Measurements from ENCODE around the gene IGF2.

Gene IGF2

GRCh38 chr11:2168286-2169004 is 29.3 kb upstream of the IGF2 start:
- Histone ChIP-seq H3K9ac (ENCODE audit: low read length) (no peak overlapping the region), H3K27me3 (ENCODE audit: control insufficient read depth, insufficient read depth, low read length) (peaks cover 26% of the 10 kb centered on the region)

GRCh38 chr11:2167141-2168045 is 28.2 kb upstream of the IGF2 start:
- Histone ChIP-seq H3K9me3 (ENCODE audit: control insufficient read depth, low read length) (no peaks in the 10 kb centered on the region), H3K4me1 (ENCODE audit: control insufficient read depth, insufficient read depth, low read length) (peaks cover 4% of the 10 kb centered on the region), H3K36me3 (ENCODE audit: control insufficient read depth, insufficient read depth, low read length) (no peaks in the 10 kb centered on the region), H3K27me3 (ENCODE audit: control insufficient read depth, insufficient read depth, low read length) (peaks cover 26% of the 10 kb centered on the region), H3K9ac (ENCODE audit: low read length) (no peak overlapping the region), H3K4me3 (ENCODE audit: low read length) (no peak overlapping the region)

More at GRCh38 chr11:2168286-2169004, 29.3 kb upstream of the IGF2 start:
- Histone ChIP-seq H3K4me3 (ENCODE audit: low read length) (no peak overlapping the region), H3K36me3 (ENCODE audit: control insufficient read depth, insufficient read depth, low read length) (no peaks in the 10 kb centered on the region), H3K4me1 (ENCODE audit: control insufficient read depth, insufficient read depth, low read length) (peaks cover 4% of the 10 kb centered on the region), H3K9me3 (ENCODE audit: control insufficient read depth, low read length) (no peaks in the 10 kb centered on the region)

DNA sequence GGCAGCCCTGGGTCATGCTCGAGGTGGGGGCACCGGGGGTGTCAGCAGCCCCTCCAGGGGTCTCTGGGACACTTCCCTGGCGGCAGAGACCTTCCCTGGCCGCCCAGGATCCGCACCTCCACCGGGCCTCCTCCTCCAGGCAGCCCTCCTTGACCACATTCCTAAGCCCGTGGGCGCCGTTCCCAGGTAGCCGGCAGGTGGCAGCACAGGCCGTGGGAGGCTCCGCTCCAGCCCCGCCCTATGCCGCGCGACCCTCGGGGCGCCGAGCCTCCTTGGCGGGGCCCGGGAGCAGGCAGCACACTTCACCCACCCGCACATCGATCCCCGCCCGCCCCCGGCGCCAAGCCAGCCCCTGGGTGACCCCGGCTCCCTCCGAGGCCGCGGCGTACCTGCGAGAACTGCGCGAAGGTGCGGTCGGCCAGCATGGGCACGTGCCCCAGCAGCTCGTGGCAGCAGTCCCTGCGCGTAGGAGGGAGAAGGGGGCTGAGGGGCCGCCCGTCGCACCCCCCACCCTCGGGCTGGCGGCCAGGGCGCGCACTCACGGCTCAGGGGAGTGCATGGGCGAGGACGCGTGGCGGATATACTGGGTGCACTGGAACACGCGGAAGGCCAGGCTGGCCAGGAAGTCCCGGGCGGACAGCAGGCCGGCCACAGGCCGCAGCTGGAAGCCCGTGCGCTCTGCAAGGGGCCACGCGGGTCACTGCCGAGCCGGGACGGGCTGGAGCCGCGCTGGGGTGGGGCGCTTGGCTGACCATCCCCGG is 27.1 kb upstream of the IGF2 start:
- no peak overlapping the region for H3K4me3 ChIP-seq (ENCODE audit: low read length)
- no peaks in the 10 kb centered on the region for H3K9me3 ChIP-seq (ENCODE audit: control insufficient read depth, low read length)
- H3K9ac ChIP-seq (ENCODE audit: low read length), result no peak overlapping the region
- H3K27me3 ChIP-seq (ENCODE audit: control insufficient read depth, insufficient read depth, low read length), result peaks cover 26% of the 10 kb centered on the region
- H3K36me3 ChIP-seq (ENCODE audit: control insufficient read depth, insufficient read depth, low read length), result no peaks in the 10 kb centered on the region
- peaks cover 4% of the 10 kb centered on the region for H3K4me1 ChIP-seq (ENCODE audit: control insufficient read depth, insufficient read depth, low read length)

DNA sequence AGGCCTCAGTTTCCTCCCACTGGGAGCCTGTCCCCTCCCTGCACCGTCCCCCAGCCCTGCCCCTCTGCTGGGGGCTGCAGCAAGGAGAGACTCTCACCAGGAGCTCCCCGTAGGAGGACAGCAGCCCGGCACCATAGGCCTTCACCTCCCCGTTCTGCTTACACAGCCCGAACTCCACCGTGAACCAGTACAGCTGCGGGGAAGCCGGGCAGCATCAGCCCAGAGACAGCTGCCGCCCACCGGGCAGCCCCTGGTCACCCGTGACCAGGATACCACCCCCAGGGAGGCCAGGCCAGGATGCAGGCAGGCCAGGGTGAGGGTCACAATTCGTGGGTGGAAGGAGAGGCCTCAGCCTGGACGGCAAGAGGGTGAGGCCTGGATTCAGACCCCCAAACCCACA is 26.4 kb upstream of the IGF2 start:
- Histone ChIP-seq H3K4me1 (ENCODE audit: control insufficient read depth, insufficient read depth, low read length) (peaks cover 4% of the 10 kb centered on the region), H3K27me3 (ENCODE audit: control insufficient read depth, insufficient read depth, low read length) (peaks cover 26% of the 10 kb centered on the region), H3K9ac (ENCODE audit: low read length) (no peak overlapping the region), H3K9me3 (ENCODE audit: control insufficient read depth, low read length) (no peaks in the 10 kb centered on the region), H3K4me3 (ENCODE audit: low read length) (no peak overlapping the region), H3K36me3 (ENCODE audit: control insufficient read depth, insufficient read depth, low read length) (no peaks in the 10 kb centered on the region)

DNA sequence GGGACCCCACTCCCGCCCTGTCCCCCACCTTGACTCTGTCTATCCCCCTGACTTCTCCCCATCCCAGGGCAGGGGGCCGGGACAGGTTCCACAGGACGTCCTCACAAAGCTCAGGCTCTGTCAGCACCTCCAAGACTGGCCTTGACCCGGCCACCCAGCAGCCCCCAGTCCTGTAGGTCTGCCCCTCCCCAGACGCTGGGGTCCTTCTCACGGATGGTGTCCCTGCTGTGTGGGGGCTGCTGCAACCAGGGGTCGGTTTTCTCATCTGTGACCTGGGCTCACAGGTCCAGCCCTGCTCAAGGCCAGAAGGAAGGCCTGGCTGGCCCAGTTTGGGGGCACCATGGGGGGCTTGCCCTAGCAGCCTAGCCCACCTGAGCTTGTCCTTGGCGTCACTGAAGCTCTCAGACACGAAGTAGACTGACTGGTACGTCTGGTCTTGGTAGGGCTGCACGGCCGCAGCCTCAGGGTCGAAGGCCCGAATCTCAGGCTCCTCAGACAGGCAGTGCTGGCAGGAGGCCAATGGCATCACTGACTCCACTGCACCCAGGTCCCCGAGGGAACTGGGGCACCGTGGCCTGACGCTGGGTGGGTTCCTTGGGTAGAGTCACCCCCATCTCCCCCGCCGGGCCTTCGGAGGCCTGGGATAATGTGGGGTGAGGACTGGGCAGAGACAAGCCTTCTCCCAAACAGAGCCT is 25.8 kb upstream of the IGF2 start:
- H3K27me3 ChIP-seq (ENCODE audit: control insufficient read depth, insufficient read depth, low read length), result peaks cover 26% of the 10 kb centered on the region
- H3K4me3 ChIP-seq (ENCODE audit: low read length), result no peak overlapping the region
- H3K9me3 ChIP-seq (ENCODE audit: control insufficient read depth, low read length), result no peaks in the 10 kb centered on the region
- H3K36me3 ChIP-seq (ENCODE audit: control insufficient read depth, insufficient read depth, low read length), result no peaks in the 10 kb centered on the region
- no peak overlapping the region for H3K9ac ChIP-seq (ENCODE audit: low read length)
- peaks cover 4% of the 10 kb centered on the region for H3K4me1 ChIP-seq (ENCODE audit: control insufficient read depth, insufficient read depth, low read length)

DNA sequence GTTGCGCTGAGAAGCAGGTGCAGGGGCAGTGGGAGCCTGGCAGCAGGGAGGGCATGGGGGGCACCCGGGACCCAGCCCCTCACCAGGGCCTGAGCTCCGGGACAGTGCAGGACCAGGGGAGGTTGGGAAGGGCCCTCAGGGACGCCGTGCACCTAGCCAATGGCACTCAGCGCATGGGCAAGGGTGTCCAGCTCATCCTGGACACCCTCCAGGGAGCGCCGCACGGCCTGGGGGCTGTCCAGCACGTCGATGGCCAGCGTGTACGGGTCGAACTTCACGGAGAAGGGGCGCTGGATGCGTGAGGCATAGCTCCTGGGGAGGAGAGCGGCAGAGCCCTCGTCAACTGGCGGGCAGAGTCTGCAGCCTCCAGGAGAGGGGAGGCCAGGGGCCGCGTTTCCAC is 24.9 kb upstream of the IGF2 start:
- Histone ChIP-seq H3K4me1 (ENCODE audit: control insufficient read depth, insufficient read depth, low read length) (peaks cover 4% of the 10 kb centered on the region), H3K9me3 (ENCODE audit: control insufficient read depth, low read length) (no peaks in the 10 kb centered on the region), H3K9ac (ENCODE audit: low read length) (no peak overlapping the region), H3K4me3 (ENCODE audit: low read length) (no peak overlapping the region), H3K27me3 (ENCODE audit: control insufficient read depth, insufficient read depth, low read length) (peaks cover 26% of the 10 kb centered on the region), H3K36me3 (ENCODE audit: control insufficient read depth, insufficient read depth, low read length) (no peaks in the 10 kb centered on the region)

DNA sequence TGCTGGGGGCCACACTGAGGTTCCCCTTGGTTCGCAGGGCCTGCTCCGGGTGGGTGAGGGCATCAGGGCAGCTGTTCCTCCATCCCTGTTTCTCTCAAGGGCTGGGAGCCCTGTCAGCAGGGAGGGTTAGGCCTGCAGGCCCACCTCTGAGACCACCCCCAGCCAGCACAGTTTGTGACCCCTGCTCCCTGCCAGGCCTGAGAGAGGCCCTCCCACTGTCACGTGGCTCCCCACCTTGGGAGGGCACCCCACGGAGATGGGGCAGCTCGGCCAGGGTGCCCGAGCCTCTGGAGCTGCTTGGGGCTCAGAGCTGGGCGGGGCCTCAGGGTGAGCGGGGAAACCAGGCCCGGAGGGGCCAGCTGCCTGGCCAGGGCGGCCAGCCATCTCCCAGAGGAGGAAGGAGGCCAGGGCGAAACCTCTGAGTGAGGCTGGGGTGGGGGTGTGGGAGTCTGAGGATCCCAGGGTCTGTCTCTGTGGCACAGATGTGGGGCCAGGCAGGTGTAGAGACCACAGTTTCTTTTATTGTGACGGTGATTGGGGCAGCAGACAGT is 24.3 kb upstream of the IGF2 start:
- Histone ChIP-seq H3K4me3 (ENCODE audit: low read length) (no peak overlapping the region), H3K27me3 (ENCODE audit: control insufficient read depth, insufficient read depth, low read length) (peaks cover 26% of the 10 kb centered on the region), H3K4me1 (ENCODE audit: control insufficient read depth, insufficient read depth, low read length) (peaks cover 4% of the 10 kb centered on the region), H3K36me3 (ENCODE audit: control insufficient read depth, insufficient read depth, low read length) (no peaks in the 10 kb centered on the region), H3K9ac (ENCODE audit: low read length) (no peak overlapping the region), H3K9me3 (ENCODE audit: control insufficient read depth, low read length) (no peaks in the 10 kb centered on the region)

GRCh38 chr11:2160736-2161259 is 21.6 kb upstream of the IGF2 start, which contains the start of gene INS:
Gene INS (minus strand): TSS chr11:2161209. CDS start chr11:2160971, 238 bp downstream.
- H3K9ac ChIP-seq (ENCODE audit: low read length), result no peak within 1 kb of the TSS
- H3K36me3 ChIP-seq (ENCODE audit: control insufficient read depth, insufficient read depth, low read length), result no peaks in the 10 kb centered on the region
- no peaks in the 10 kb centered on the region for H3K9me3 ChIP-seq (ENCODE audit: control insufficient read depth, low read length)
- H3K27me3 ChIP-seq (ENCODE audit: control insufficient read depth, insufficient read depth, low read length), result peaks cover 20% of the 10 kb centered on the region
- H3K4me3 ChIP-seq (ENCODE audit: low read length), result no peak within 1 kb of the TSS
- H3K4me1 ChIP-seq (ENCODE audit: control insufficient read depth, insufficient read depth, low read length), result no peaks in the 10 kb centered on the region

- Histone ChIP-seq H3K9ac (ENCODE audit: low read length) (no peak overlapping the region), H3K36me3 (ENCODE audit: control insufficient read depth, insufficient read depth, low read length) (no peaks in the 10 kb centered on the region), H3K4me3 (ENCODE audit: low read length) (no peak overlapping the region), H3K4me1 (ENCODE audit: control insufficient read depth, insufficient read depth, low read length) (no peaks in the 10 kb centered on the region), H3K27me3 (ENCODE audit: control insufficient read depth, insufficient read depth, low read length) (peaks cover 15% of the 10 kb centered on the region), H3K9me3 (ENCODE audit: control insufficient read depth, low read length) (no peaks in the 10 kb centered on the region)
Observed at GRCh38 chr11:2159536-2160413, 20.6 kb upstream of the IGF2 start.

DNA sequence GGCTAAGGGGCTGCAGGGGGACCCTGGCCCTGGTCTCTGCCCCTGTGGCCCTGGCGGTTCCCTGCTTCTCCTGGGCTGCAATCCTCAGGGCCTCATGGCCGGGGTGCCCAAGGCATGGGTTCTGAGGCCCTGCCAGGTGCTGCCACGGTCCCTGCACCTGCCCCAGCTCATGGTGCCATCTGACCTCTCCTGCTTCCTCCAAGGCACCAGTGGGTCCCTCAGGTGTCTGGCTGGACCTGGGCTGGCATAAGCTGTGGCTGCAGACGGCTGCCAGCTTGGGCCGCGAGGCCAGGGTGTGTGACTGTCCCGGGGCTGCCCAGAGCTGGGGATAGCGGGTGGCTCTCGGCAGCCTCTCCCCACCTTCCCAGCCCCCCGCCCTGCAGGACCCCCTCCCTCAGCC is 19.8 kb upstream of the IGF2 start:
- Histone ChIP-seq H3K9ac (ENCODE audit: low read length) (no peak overlapping the region), H3K4me3 (ENCODE audit: low read length) (no peak overlapping the region), H3K36me3 (ENCODE audit: control insufficient read depth, insufficient read depth, low read length) (no peaks in the 10 kb centered on the region), H3K27me3 (ENCODE audit: control insufficient read depth, insufficient read depth, low read length) (peaks cover 15% of the 10 kb centered on the region), H3K9me3 (ENCODE audit: control insufficient read depth, low read length) (no peaks in the 10 kb centered on the region), H3K4me1 (ENCODE audit: control insufficient read depth, insufficient read depth, low read length) (no peaks in the 10 kb centered on the region)
